PFSK-1 (cell line): Measurements from ENCODE around the gene DNM1.

Experiments used
- POLR2AphosphoS5 ChIP-seq: IDR thresholded peaks from 2 replicates; pipeline ENCODE4 v1.6.1; 2012; ENCODE audit warnings: low read depth, mild to moderate bottlenecking, control low read depth, low read length, moderate library complexity
- REST ChIP-seq, 2 experiments: IDR thresholded peaks; 2 replicates each; pipeline versions ENCODE4 v1.6.1 to v1.8.0; 2011 to 2012; ENCODE audit warnings: low read depth in 2 of 2, low read length in 2 of 2, control low read depth in 1 of 2, inconsistent platforms in 1 of 2, mild to moderate bottlenecking in 1 of 2, moderate library complexity in 1 of 2; ENCODE audit not compliant: insufficient read depth in 1 of 2

- TF ChIP-seq POLR2AphosphoS5 = no peak
- TF ChIP-seq REST (IDR thresholded peaks at IDR 0.05; ENCODE audit: insufficient read depth in 1 of 2, low read depth in 2 of 2, low read length in 2 of 2) = no peak
These were observed 9.6 kb upstream of the DNM1 start for GRCh38 chr9:128193469-128194096.
